ENCODE data around the gene RPS6KC1.
A peak's percentile ranks its signal among the peaks of the same experiment; 100 is the strongest.

The RPS6KC1 gene

GRCh38 chr1:213227458-213227857 is 176.4 kb downstream of the RPS6KC1 start:
- DNase-seq (ENCODE audit: low spot score), result no peak

DNA sequence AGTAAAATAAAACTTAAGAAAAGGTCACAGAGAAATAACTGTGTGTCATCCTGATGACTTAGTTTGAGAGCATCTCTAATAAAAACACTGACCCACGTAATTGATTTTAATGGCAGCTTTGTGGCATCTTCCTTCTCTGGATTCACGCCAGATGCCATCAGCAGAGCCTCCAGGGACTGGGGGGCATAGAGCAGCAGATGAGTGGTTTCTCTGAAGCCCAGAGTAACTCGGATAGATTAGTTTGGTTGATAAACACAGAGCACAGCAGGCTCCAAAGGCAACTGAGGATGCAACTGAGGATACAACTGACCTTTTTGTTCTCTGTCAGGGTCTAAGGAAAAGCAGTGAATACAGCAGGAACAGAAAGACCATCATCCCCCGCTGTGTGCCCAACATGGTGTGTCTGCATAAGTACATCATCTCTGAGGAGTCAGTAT is 180.8 kb downstream of the RPS6KC1 start:
- DNase-seq (ENCODE audit: low spot score), result no peak

DNA sequence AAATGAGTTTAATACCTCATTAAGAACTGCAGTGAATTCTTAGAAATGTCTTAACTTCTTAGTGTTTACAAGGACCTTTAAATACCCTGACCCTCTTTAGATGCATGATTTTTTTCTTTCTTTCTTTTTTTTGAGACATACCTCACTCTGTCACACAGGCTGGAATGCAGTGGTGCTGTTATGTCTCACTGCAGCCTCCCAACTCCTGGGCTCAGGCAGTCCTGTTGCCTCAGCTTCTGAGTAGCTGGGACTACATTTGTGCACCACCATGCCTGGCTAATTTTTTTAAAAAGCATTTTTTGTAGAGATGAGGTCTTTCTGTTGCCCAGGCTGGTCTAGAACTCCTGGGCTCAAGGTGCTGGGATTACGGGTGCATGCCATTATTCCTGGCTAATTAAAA is 191.8 kb downstream of the RPS6KC1 start:
- no peak for DNase-seq (ENCODE audit: low spot score)

DNA sequence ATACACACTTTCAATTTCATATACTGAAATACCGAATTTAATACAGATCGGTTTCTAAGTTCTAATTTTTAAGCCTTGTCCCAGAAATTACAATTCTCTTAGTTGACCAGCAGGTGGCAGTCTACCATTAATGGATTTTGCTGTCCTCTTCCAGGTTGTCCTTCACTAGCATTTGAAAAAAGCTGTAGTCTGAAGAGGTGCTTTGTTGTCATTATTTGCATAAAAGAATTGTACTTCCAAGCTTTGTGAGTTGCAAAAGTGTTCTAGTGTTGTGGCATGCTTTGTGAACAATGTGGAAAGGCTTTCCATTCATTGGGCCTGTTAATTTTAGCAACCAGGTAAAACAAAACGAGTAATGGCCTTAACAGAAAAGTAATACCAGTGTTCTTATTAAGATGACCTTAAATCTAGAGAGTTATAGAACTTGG is 193.6 kb downstream of the RPS6KC1 start:
- DNase-seq (ENCODE audit: low spot score), result peak; percentile 51

GRCh38 chr1:213245260-213245910 is 194.3 kb downstream of the RPS6KC1 start:
- DNase-seq (ENCODE audit: low spot score), result no peak

DNA sequence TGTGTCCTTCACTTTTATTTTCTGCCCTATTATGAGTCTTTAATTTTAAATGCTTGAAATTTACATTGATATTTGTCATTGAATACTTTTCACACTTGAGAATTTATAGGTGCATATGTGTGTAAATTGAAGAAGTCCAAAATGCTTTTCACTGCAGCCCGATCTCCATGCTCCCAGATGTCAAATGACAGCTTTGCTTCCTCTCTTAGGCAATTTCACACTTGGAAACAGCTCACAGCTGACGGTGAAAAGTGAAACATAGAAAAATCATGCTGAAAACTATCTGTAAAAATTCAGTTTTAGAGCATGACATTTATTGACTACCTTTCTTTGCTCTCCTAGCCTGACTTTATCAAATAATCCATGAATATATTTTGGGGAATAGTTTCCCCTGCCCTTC is 196.0 kb downstream of the RPS6KC1 start:
- no peak for DNase-seq (ENCODE audit: low spot score)

DNA sequence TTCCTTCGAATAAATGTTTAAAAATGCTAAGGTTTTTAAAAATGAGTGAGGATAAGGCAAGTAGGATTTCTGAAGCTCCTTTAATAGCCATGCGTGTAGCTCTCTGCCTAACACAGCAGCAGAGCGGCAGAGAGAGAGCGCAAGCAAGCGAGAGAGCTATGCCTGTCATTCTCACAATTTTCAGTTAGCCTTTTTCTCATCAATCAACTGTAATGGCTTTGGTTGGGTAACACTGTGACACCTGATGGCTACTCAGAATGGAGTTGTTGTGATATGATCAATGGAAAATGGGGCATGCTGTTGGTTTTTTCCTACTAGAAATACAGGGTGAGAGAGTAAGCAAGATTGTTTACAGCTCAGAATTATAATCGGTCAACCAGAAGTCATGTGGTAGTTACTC is 198.4 kb downstream of the RPS6KC1 start:
- DNase-seq (ENCODE audit: low spot score), result no peak

DNA sequence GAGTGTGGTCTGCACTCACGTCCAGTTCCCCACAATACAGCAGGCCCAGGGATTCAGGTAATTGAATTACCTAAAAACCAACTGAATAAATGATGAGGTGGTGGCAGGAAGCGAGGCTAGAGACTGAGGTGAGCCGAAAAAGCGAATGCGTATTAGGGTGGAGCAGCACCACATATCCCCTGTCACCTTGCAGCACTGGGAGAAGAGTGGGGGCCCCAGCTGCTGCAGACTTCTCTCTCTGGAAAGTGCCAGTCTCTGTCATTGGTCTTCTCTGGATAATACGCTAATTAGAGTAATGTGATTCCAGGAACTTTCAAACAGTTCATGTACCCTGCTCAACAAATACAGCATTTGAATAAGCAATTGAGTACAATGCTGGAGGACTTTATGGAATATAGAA is 199.0 kb downstream of the RPS6KC1 start:
- DNase-seq (ENCODE audit: low spot score), result no peak

DNA sequence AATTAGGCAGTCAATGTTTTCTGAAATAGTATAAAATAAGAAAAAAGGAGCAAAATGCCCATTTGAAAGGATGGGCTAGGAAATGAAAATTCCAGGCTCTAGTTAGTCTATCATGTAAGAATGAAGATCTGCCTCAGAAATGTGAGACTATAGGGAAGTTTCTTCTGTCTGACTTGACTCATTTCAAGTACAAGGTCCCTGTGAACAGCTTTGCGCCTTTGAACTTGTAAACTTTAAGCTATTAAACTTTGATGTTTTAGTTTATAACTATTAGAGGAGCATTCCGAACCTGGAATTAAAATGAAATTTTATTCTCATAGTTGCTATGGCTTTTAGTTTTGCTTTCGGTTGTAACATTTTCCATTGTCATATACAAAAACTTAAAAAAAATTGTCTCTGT is 199.4 kb downstream of the RPS6KC1 start:
- no peak for DNase-seq (ENCODE audit: low spot score)

DNA sequence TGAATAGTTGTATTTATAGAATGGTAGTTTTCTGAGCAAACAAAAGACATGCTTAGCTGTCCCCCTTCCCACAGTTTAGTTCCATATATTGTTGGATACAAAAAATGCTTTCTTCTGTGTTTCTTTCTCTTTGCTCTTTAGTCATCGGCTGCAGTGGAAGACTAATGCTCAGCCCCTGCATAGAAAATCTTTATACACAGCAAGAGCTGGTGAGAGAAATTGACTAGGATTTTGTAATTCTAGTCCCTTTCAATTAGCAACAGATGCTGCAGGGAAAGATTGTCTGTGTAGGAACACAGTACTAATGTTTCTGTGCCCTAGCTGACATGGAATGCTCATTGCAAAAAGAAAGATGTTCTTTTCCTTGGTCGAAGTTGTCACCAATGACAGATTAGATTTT is 200.9 kb downstream of the RPS6KC1 start:
- DNase-seq (ENCODE audit: low spot score), result no peak

GRCh38 chr1:213256438-213257087 is 205.5 kb downstream of the RPS6KC1 start:
- DNase-seq (ENCODE audit: low spot score), result no peak

GRCh38 chr1:213260311-213261075 is 209.5 kb downstream of the RPS6KC1 start:
- DNase-seq (ENCODE audit: low spot score), result no peak

DNA sequence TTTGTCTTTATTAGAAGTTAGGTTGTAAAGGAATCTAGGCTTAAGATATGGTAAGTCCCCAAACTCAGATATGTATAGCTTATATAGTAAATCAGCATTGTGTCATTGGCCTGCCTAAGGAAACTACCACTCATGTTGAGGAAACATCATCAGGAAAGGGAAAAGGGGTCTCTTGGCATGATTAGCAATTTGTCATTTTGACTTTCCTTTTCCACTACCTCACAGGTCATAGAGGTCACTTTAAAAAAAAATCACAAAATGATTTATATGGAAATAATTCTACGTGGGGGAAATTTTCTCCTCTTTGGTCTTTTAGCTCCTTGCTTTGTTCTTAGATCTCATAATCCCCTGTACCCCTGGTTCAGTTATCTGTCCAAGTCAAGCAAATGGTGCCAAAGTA is 213.5 kb downstream of the RPS6KC1 start:
- peak; percentile 70 for DNase-seq (ENCODE audit: low spot score)

DNA sequence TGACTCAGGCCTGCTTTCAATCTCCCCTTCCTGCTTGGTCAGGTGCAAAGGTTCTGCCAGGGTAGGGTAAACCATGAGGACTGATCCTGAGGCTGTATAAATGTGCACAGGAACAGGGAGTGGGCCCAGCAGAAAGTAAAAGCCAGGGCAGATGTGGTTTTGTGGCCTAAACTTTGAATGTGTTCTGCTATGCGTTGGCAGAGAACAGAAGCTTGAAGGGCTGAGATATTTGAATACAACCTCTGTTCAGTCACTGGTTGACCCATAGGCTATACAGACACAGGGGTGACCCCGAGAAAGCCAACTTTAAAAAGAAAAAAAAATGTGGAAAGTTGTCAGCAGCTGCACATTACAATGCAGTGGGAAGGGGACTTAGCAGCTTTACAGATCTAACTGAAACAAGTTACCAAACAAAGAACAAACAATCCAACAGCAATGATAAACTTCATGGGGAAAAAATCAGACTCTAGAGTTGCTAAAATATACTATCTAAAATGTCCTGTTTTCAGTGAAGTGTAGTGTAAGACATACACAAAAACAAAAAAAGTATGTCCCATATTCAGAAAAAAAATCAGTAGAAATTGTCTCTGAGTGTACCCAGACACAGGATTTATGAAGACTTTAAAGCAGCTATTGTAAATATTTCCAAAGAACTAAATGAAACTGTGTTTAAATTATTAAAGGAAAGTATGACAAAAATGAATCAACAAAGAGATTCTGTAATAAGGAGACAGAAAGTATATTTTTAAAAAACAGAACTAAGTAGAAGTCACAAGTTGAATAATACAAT is 216.1 kb downstream of the RPS6KC1 start:
- DNase-seq (ENCODE audit: low spot score), result no peak

DNA sequence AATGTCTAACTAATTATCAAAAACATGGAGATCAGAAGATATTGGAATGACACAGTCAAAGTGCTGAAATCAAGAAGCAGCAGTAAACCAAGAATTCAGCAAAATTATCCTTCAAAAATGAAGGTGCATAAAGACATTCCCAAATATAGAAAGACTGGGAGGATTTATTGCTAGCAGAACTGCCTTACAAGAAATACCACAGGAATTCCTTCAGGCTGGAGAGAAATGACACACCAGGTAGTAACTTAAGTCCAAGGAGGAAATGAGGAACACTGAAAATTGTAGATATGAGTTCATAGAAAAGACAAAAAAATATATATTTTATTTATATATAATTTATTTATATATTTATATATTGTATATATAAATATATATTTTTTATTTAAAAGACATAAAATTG is 217.2 kb downstream of the RPS6KC1 start:
- DNase-seq (ENCODE audit: low spot score), result no peak

- DNase-seq (ENCODE audit: low spot score), result no peak
Observed at GRCh38 chr1:213269829-213270228, 218.8 kb downstream of the RPS6KC1 start.

DNA sequence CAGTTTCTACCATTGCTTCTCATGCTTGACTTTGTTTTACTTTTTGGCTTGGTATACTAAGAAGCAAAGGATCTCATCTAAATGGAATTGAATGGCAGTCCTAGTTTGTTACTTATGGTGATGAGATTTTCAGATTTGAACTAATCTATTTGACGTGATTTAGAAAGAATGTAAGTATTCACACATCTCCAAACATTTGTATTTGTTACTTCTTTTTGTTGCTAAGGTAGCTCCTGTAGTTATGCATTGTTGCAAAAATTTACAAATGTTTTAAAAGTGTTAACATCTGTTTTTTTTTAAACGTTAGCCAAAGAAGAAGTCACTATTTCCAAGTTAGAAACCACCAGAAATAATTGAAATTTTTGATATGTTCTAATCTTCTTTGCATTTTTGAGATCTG is 222.5 kb downstream of the RPS6KC1 start:
- DNase-seq (ENCODE audit: low spot score), result no peak

- peak; percentile 27 for DNase-seq (ENCODE audit: low spot score)
Observed at GRCh38 chr1:213274140-213274539, 223.1 kb downstream of the RPS6KC1 start.

GRCh38 chr1:213275293-213275692 is 224.3 kb downstream of the RPS6KC1 start:
- DNase-seq (ENCODE audit: low spot score), result no peak

DNA sequence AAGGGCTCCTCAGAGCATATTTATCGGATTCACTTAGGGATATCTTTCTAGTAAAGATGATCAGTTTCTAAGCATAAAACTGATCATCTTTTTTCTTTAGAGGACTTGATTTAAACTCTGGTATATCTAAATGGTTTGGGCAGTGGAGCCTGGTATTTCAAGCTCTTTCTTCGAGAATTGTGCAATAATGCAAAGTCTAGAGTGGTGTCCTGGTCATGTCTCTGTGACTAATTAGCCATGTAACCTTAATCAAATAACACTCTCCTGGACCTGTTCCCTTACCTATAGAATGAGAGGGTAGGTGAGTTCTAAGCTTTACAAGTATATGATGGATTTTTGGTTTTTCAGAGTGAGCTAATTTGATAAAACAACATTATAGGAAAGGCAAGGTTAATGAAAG is 225.2 kb downstream of the RPS6KC1 start:
- DNase-seq (ENCODE audit: low spot score), result no peak

DNA sequence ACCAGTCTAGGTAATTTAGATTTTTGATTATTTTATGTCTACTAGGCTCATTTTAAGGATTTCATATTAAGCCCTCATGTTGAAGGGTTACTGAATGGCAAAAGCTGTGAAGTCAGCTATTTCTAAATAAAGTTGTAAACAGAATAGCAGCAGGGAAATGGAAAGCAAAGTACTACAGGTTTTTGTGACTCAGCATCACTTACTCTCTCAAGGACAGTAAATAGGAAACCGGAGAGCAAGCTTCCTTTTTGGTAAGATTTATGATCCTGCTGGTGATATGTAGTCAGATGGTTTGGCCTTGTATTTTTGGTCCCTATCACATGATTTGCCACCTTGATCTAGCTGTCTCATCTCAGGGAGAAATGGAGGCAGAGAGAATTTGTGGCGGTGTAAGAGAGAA is 226.0 kb downstream of the RPS6KC1 start:
- DNase-seq (ENCODE audit: low spot score), result peak; percentile 34

DNA sequence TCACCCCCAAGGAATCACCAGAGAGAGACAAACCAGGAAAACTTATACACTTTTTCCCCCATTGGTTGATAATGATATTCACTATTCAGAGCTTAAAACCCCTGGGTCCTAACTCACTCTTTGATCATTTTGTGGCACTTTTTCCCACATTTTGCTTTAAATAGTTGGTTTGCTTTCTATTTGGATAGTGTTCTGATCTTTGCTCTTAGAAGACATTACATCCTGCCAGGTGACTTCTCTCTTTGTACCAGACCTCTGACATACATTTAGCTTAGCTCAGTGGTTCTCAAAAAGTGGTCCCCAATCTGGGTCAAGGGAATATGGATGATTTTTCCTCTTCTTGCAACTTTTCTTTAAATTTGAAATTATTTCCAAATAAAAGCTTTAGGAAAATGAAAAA is 228.4 kb downstream of the RPS6KC1 start:
- no peak for DNase-seq (ENCODE audit: low spot score)
